ENCODE results near the gene BEGAIN.

BEGAIN gene, protein sequence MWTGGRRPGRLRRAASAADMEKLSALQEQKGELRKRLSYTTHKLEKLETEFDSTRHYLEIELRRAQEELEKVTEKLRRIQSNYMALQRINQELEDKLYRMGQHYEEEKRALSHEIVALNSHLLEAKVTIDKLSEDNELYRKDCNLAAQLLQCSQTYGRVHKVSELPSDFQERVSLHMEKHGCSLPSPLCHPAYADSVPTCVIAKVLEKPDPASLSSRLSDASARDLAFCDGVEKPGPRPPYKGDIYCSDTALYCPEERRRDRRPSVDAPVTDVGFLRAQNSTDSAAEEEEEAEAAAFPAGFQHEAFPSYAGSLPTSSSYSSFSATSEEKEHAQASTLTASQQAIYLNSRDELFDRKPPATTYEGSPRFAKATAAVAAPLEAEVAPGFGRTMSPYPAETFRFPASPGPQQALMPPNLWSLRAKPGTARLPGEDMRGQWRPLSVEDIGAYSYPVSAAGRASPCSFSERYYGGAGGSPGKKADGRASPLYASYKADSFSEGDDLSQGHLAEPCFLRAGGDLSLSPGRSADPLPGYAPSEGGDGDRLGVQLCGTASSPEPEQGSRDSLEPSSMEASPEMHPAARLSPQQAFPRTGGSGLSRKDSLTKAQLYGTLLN

DNA sequence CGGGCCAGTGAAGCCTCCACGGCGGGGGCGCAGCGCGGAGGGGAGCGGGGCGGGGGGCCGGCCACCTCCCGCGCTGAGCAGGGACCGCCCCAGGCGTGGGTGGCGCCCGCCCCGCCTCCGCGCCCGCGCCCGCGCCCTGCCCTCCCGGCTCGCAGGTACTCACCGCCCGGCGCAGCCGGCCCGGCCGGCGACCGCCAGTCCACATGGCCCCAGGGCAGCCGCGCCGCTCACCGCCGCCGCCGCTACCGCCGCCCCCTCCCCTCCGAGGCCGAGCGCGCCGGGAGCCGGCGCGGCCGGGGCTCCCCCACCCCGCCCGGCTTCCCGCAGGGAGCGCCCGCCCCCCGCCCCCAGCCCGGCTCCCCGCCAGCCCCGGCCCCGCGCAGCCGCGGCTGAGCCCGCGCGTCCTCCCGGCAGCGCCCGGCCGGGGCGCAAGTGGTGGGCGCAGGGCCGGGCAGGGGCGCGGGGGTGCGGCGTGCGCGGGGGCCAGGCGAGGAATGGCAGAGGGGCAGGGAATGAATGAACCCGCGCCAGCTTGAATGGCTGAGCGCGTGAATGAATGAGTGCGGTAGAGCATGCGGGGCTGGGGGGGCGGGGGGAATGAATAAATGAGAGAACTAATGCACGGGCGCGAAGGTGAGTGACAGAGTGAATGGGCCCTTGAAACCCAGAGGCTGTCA is at the start of gene BEGAIN:
Gene BEGAIN, minus strand, starts transcription at position 332 of the 677 bp plus-strand sequence. Its CDS starts 127 bp downstream, at position 205.
- DNase-seq (ENCODE audit: extremely low read depth, low read depth) = no peak
- H3K4me3 ChIP-seq (replicated peaks; ENCODE audit: low read depth, low read length) = peak within 1 kb of the TSS; percentile 54
- TF ChIP-seq CTCF (IDR thresholded peaks at IDR 0.05; ENCODE audit: low read depth, low read length, missing control alignments) = no peak

GRCh38 chr14:100636559-100636958 is 49.3 kb upstream of the BEGAIN start:
- no peak for DNase-seq (ENCODE audit: extremely low read depth, low read depth)
- no peak for TF ChIP-seq CTCF (IDR thresholded peaks at IDR 0.05; ENCODE audit: low read depth, low read length, missing control alignments)
- no peak overlapping the region for H3K4me3 ChIP-seq (replicated peaks; ENCODE audit: low read depth, low read length)

DNA sequence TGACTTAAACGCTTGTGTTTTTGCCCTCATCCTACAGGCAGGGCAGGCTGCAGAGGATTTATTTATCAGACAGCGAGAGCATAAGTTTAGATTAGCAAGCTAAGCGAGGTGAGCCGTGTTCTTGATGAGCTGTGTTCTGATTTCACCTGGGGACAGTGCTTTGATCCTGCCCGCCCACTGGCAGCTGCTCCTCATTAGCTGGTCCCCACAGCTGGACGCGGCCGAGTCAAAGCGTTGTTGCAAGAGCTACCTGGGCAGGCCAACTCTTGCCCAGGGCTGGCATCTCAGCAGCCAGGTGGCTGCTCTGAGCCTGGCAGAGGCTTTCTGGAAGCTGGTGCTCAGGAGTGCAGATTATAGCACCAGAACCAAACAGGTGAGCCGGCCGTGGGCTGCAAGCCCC is 46.8 kb upstream of the BEGAIN start:
- H3K4me3 ChIP-seq (replicated peaks; ENCODE audit: low read depth, low read length) = no peak overlapping the region
- TF ChIP-seq CTCF (IDR thresholded peaks at IDR 0.05; ENCODE audit: low read depth, low read length, missing control alignments) = no peak
- no peak for DNase-seq (ENCODE audit: extremely low read depth, low read depth)

DNA sequence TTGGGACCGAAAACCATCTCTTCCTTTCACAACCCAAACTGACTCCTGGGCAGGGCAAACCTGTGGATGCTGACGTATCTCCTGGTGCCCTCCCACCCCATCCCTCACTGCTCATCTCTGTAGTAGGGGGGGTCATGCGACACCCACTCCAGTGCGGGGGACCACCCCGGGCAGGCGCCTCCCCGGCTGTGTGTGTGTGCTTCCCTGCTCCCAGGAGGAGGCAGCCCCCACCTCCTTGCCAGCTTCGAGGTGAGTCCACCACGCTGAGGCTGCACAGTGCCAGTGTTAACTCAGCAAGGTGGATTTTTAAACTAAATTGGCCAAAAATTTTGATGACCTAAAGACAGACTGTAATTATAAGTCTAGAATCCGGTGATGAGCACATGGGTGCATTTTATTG is 46.2 kb upstream of the BEGAIN start:
- DNase-seq (ENCODE audit: extremely low read depth, low read depth) = no peak
- no peak overlapping the region for H3K4me3 ChIP-seq (replicated peaks; ENCODE audit: low read depth, low read length)
- no peak for TF ChIP-seq CTCF (IDR thresholded peaks at IDR 0.05; ENCODE audit: low read depth, low read length, missing control alignments)

GRCh38 chr14:100629696-100630095 is 42.5 kb upstream of the BEGAIN start:
- TF ChIP-seq CTCF (IDR thresholded peaks at IDR 0.05; ENCODE audit: low read depth, low read length, missing control alignments) = no peak
- no peak for DNase-seq (ENCODE audit: extremely low read depth, low read depth)
- H3K4me3 ChIP-seq (replicated peaks; ENCODE audit: low read depth, low read length) = no peak overlapping the region

- no peak for TF ChIP-seq CTCF (IDR thresholded peaks at IDR 0.05; ENCODE audit: low read depth, low read length, missing control alignments)
- DNase-seq (ENCODE audit: extremely low read depth, low read depth) = no peak
- H3K4me3 ChIP-seq (replicated peaks; ENCODE audit: low read depth, low read length) = no peak overlapping the region
These were observed 41.9 kb upstream of the BEGAIN start for GRCh38 chr14:100629098-100629497.
